ENCODE results near the gene COQ10B. TPM values are rescaled to one million over a fixed set of nuclear protein-coding genes. Genes with fewer than 3 reads are reported as not detected.
A peak's percentile ranks its signal among the peaks of the same experiment; 100 is the strongest.

Gene COQ10B
- total RNA-seq, 1 experiment from 2014 or later, result 21.7 TPM

- TF ChIP-seq TEAD1 (CRISPR knock-in tag; IDR thresholded peaks at IDR 0.05) (no peak), CTCF (IDR thresholded peaks at IDR 0.05) (no peak), CBFB (CRISPR knock-in tag; IDR thresholded peaks at IDR 0.05; ENCODE audit: low read depth) (no peak)
Observed at GRCh38 chr2:197477797-197478196, 24.4 kb downstream of the COQ10B start (continued).

- H3K9me3 Mint-ChIP-seq, result peaks cover 10% of the 10 kb centered on the region; the same call in 1 of the 2 replicates
- no peaks in the 10 kb centered on the region for H3K4me1 Mint-ChIP-seq
- DNase-seq (ENCODE audit: low spot score) (no peak), ATAC-seq (no peak)
- ChIA-PET POLR2A (no interaction called here), CTCF (no interaction called here)
- no peak overlapping the region for H3K4me3 Mint-ChIP-seq
- no peaks in the 10 kb centered on the region for H3K27me3 Mint-ChIP-seq (ENCODE audit: low read depth)
- TF ChIP-seq TEAD1 (CRISPR knock-in tag; IDR thresholded peaks at IDR 0.05), result no peak
- TF ChIP-seq STAT6 (CRISPR knock-in tag; conservative IDR thresholded peaks at IDR 0.05; ENCODE audit: low read depth), result no peak
- TF ChIP-seq ATF6 (CRISPR knock-in tag; IDR thresholded peaks at IDR 0.05), result no peak
- no peak for TF ChIP-seq NFYB (CRISPR knock-in tag; conservative IDR thresholded peaks at IDR 0.05; ENCODE audit: low read depth)
- TF ChIP-seq E2F1 (CRISPR knock-in tag; IDR thresholded peaks at IDR 0.05), result no peak
- no peak for TF ChIP-seq ZNF263 (CRISPR knock-in tag; IDR thresholded peaks at IDR 0.05; ENCODE audit: low read depth)
- TF ChIP-seq PRDM15 (CRISPR knock-in tag; IDR thresholded peaks at IDR 0.05), result no peak
- no peak for TF ChIP-seq ZSCAN18 (CRISPR knock-in tag; IDR thresholded peaks at IDR 0.05)
- no peak for TF ChIP-seq ATF2 (CRISPR knock-in tag; IDR thresholded peaks at IDR 0.05; ENCODE audit: borderline replicate concordance, low read depth)
- TF ChIP-seq NR2C2 (CRISPR knock-in tag; IDR thresholded peaks at IDR 0.05), result no peak
- no peak for TF ChIP-seq ZNF317 (CRISPR knock-in tag; IDR thresholded peaks at IDR 0.05; ENCODE audit: borderline replicate concordance, low read depth)
- no peak for TF ChIP-seq MAX (CRISPR knock-in tag; IDR thresholded peaks at IDR 0.05)
- no peak for TF ChIP-seq KAT7 (CRISPR knock-in tag; IDR thresholded peaks at IDR 0.05; ENCODE audit: borderline replicate concordance)
- no peak for TF ChIP-seq IRF1 (CRISPR knock-in tag; IDR thresholded peaks at IDR 0.05)
- H3K36me3 Mint-ChIP-seq, result peaks cover 34% of the 10 kb centered on the region
- peak overlapping the region; percentile 40; the same call in 1 of the 2 replicates for H3K27ac Mint-ChIP-seq
Observed at GRCh38 chr2:197480165-197481036, 27.0 kb downstream of the COQ10B start.

All from WTC11 (cell line).